ENCODE data around the gene PLCD4. TPM values are rescaled to one million over a fixed set of nuclear protein-coding genes. Genes with fewer than 3 reads are reported as not detected.

Gene PLCD4
- polyA plus RNA-seq, 1 donor from 2014 or later: 4.9 TPM

DNA sequence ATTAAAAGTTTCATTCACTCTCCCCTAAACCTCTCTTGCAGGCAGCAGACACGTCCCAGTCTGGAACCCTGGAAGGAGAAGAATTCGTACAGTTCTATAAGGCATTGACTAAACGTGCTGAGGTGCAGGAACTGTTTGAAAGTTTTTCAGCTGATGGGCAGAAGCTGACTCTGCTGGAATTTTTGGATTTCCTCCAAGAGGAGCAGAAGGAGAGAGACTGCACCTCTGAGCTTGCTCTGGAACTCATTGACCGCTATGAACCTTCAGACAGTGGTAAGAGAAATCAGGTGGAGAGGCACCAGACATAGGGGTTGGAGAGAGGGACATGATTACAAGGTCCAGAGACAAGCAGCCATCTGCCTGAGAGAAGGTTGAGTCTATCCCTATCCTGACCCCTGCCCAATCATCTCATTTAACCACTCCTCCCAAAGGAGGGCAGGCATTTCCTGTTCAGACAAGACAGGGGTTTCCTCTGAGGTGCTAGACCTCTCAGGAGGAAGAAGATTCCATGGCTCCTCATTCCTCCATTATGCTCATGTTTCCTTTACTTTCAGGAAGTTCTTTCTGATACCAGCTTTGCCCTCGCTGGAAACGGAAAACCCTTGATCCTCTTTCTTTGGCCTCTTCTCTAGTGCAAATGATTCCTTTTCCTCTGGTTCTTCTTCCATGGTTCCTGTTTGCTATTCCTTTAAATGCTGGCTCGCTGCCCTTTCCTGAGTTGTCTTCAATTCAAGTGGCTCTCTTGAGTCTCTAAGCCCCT, 15.1 kb downstream of the PLCD4 start:
- H3K79me2 ChIP-seq (replicated peaks; ENCODE audit: insufficient read depth, low read length): no peaks in the 10 kb centered on the region
- no peaks in the 10 kb centered on the region for H3K27me3 ChIP-seq (ENCODE audit: insufficient read depth, low read depth, low read length)
- no peaks in the 10 kb centered on the region for H4K20me1 ChIP-seq (ENCODE audit: insufficient read depth)
- H3K4me3 ChIP-seq (ENCODE audit: low read length): no peak overlapping the region
- no peak overlapping the region for H3K9ac ChIP-seq (ENCODE audit: low read length)
- TF ChIP-seq, protein P1, sequence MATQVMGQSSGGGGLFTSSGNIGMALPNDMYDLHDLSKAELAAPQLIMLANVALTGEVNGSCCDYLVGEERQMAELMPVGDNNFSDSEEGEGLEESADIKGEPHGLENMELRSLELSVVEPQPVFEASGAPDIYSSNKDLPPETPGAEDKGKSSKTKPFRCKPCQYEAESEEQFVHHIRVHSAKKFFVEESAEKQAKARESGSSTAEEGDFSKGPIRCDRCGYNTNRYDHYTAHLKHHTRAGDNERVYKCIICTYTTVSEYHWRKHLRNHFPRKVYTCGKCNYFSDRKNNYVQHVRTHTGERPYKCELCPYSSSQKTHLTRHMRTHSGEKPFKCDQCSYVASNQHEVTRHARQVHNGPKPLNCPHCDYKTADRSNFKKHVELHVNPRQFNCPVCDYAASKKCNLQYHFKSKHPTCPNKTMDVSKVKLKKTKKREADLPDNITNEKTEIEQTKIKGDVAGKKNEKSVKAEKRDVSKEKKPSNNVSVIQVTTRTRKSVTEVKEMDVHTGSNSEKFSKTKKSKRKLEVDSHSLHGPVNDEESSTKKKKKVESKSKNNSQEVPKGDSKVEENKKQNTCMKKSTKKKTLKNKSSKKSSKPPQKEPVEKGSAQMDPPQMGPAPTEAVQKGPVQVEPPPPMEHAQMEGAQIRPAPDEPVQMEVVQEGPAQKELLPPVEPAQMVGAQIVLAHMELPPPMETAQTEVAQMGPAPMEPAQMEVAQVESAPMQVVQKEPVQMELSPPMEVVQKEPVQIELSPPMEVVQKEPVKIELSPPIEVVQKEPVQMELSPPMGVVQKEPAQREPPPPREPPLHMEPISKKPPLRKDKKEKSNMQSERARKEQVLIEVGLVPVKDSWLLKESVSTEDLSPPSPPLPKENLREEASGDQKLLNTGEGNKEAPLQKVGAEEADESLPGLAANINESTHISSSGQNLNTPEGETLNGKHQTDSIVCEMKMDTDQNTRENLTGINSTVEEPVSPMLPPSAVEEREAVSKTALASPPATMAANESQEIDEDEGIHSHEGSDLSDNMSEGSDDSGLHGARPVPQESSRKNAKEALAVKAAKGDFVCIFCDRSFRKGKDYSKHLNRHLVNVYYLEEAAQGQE (IDR thresholded peaks at IDR 0.05; ENCODE audit: borderline replicate concordance): no peak
- TF ChIP-seq RAD21 (conservative IDR thresholded peaks at IDR 0.05) (no peak), TAF1 (IDR thresholded peaks at IDR 0.05; ENCODE audit: low read depth) (no peak), MXI1 (conservative IDR thresholded peaks at IDR 0.05; ENCODE audit: poor library complexity, severe bottlenecking) (no peak), EP300 (conservative IDR thresholded peaks at IDR 0.05; ENCODE audit: poor library complexity, severe bottlenecking) (no peak), POLR2AphosphoS5 (IDR thresholded peaks at IDR 0.05) (no peak), EZH2 (IDR thresholded peaks at IDR 0.05; ENCODE audit: borderline replicate concordance, insufficient read depth, low read length, poor library complexity, severe bottlenecking) (no peak), SMC3 (conservative IDR thresholded peaks at IDR 0.05; ENCODE audit: poor library complexity) (no peak)
- TF ChIP-seq, protein P2, sequence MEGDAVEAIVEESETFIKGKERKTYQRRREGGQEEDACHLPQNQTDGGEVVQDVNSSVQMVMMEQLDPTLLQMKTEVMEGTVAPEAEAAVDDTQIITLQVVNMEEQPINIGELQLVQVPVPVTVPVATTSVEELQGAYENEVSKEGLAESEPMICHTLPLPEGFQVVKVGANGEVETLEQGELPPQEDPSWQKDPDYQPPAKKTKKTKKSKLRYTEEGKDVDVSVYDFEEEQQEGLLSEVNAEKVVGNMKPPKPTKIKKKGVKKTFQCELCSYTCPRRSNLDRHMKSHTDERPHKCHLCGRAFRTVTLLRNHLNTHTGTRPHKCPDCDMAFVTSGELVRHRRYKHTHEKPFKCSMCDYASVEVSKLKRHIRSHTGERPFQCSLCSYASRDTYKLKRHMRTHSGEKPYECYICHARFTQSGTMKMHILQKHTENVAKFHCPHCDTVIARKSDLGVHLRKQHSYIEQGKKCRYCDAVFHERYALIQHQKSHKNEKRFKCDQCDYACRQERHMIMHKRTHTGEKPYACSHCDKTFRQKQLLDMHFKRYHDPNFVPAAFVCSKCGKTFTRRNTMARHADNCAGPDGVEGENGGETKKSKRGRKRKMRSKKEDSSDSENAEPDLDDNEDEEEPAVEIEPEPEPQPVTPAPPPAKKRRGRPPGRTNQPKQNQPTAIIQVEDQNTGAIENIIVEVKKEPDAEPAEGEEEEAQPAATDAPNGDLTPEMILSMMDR (IDR thresholded peaks at IDR 0.05; ENCODE audit: poor library complexity, severe bottlenecking): no peak
- no peak overlapping the region for H3K4me2 ChIP-seq (ENCODE audit: low read length)
- no peaks in the 10 kb centered on the region for H3K36me3 ChIP-seq (ENCODE audit: insufficient read depth, low read length)
- H2AFZ ChIP-seq (ENCODE audit: low read depth, low read length): no peak overlapping the region
- no peaks in the 10 kb centered on the region for H3F3A ChIP-seq (ENCODE audit: insufficient read depth, low read length, poor library complexity, severe bottlenecking)
- H3K9me2 ChIP-seq (ENCODE audit: insufficient read depth, low read length): no peaks in the 10 kb centered on the region
- no peaks in the 10 kb centered on the region for H3K9me3 ChIP-seq (ENCODE audit: low read length)
- H3K27ac ChIP-seq (ENCODE audit: low read length): no peak overlapping the region

DNA sequence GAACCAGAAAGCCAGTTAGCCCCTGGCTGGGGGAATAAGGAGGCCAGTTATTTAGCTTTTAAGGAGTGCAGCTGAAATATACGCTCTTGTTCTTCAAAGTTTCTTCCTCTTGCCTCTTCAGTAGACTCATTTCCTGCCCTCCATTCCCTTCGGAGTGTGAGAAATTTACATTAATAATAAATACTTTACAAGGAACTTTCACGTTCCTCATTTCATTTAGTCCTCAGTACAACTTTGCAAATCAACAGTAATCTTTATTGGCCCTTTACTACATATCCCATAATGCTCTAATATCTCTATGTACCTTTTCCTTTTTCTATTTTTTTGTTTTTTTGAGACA, 15.6 kb downstream of the PLCD4 start:
- H2AFZ ChIP-seq (ENCODE audit: low read depth, low read length): no peak overlapping the region

More for the DNA sequence above, 15.6 kb downstream of the PLCD4 start:
- TF ChIP-seq POLR2AphosphoS5 (IDR thresholded peaks at IDR 0.05) (no peak), EP300 (conservative IDR thresholded peaks at IDR 0.05; ENCODE audit: poor library complexity, severe bottlenecking) (no peak), MXI1 (conservative IDR thresholded peaks at IDR 0.05; ENCODE audit: poor library complexity, severe bottlenecking) (no peak), SMC3 (conservative IDR thresholded peaks at IDR 0.05; ENCODE audit: poor library complexity) (no peak), TAF1 (IDR thresholded peaks at IDR 0.05; ENCODE audit: low read depth) (no peak)
- TF ChIP-seq, protein P1 (IDR thresholded peaks at IDR 0.05; ENCODE audit: borderline replicate concordance): no peak
- TF ChIP-seq, protein P2 (IDR thresholded peaks at IDR 0.05; ENCODE audit: poor library complexity, severe bottlenecking): no peak
- Histone ChIP-seq H3K36me3 (ENCODE audit: insufficient read depth, low read length) (no peaks in the 10 kb centered on the region), H4K20me1 (ENCODE audit: insufficient read depth) (no peaks in the 10 kb centered on the region), H3K79me2 (replicated peaks; ENCODE audit: insufficient read depth, low read length) (no peaks in the 10 kb centered on the region), H3K9me2 (ENCODE audit: insufficient read depth, low read length) (no peaks in the 10 kb centered on the region), H3K27ac (ENCODE audit: low read length) (no peak overlapping the region), H3F3A (ENCODE audit: insufficient read depth, low read length, poor library complexity, severe bottlenecking) (no peaks in the 10 kb centered on the region), H3K9me3 (ENCODE audit: low read length) (no peaks in the 10 kb centered on the region), H3K27me3 (ENCODE audit: insufficient read depth, low read depth, low read length) (no peaks in the 10 kb centered on the region), H3K4me3 (ENCODE audit: low read length) (no peak overlapping the region), H3K9ac (ENCODE audit: low read length) (no peak overlapping the region), H3K4me2 (ENCODE audit: low read length) (no peak overlapping the region)

All from neural cell (in vitro differentiated cells).